Measurements from ENCODE around the gene LEKR1. TPM values are rescaled to one million over a fixed set of nuclear protein-coding genes. Genes with fewer than 3 reads are reported as not detected.
"Not testable (repeated sequence)": the region's sequence is repeated elsewhere in the genome, so short reads cannot be mapped to it uniquely, and the experiment has no call there.

Gene LEKR1
- total RNA-seq, 1 donor = 0.36 TPM

GRCh38 chr3:156797368-156797767, 28.8 kb upstream of the LEKR1 start:
- H4K20me1 ChIP-seq (ENCODE audit: insufficient read depth, low read length) = no peaks in the 10 kb centered on the region
- H3K27me3 ChIP-seq (ENCODE audit: insufficient read depth, low read length) = no peaks in the 10 kb centered on the region
- H3K4me2 ChIP-seq (ENCODE audit: insufficient read depth, low read length) = no peak overlapping the region
- no peaks in the 10 kb centered on the region for H3K9me3 ChIP-seq (ENCODE audit: low read depth, low read length)
- H3K4me3 ChIP-seq (ENCODE audit: insufficient read depth, low read length) = no peak overlapping the region
- no peak overlapping the region for H2AFZ ChIP-seq (ENCODE audit: low read length)
- no peak for TF ChIP-seq CTCF (IDR thresholded peaks at IDR 0.05; ENCODE audit: extremely low read depth, low read depth, low read length)
- H3K27ac ChIP-seq (ENCODE audit: low read depth, low read length) = no peak overlapping the region
- peaks cover 15% of the 10 kb centered on the region for H3K4me1 ChIP-seq (ENCODE audit: insufficient read depth, low read length)
- H3K79me2 ChIP-seq (ENCODE audit: insufficient read depth, low read length) = no peaks in the 10 kb centered on the region
- H3K36me3 ChIP-seq (ENCODE audit: insufficient read depth, low read length) = no peaks in the 10 kb centered on the region
- DNase-seq (ENCODE audit: insufficient read length, low spot score, missing footprints) = no peak

- H3K4me2 ChIP-seq (ENCODE audit: insufficient read depth, low read length); H3K27ac ChIP-seq (ENCODE audit: low read depth, low read length); H4K20me1 ChIP-seq (ENCODE audit: insufficient read depth, low read length); H2AFZ ChIP-seq (ENCODE audit: low read length); H3K79me2 ChIP-seq (ENCODE audit: insufficient read depth, low read length); H3K4me1 ChIP-seq (ENCODE audit: insufficient read depth, low read length); H3K9me3 ChIP-seq (ENCODE audit: low read depth, low read length); H3K36me3 ChIP-seq (ENCODE audit: insufficient read depth, low read length); H3K4me3 ChIP-seq (ENCODE audit: insufficient read depth, low read length); H3K27me3 ChIP-seq (ENCODE audit: insufficient read depth, low read length); DNase-seq (ENCODE audit: insufficient read length, low spot score, missing footprints): not testable (repeated sequence)
Observed at GRCh38 chr3:156800287-156800686, 25.9 kb upstream of the LEKR1 start.

- Histone ChIP-seq H3K27me3 (ENCODE audit: insufficient read depth, low read length) (no peaks in the 10 kb centered on the region), H3K4me2 (ENCODE audit: insufficient read depth, low read length) (no peak overlapping the region), H3K4me1 (ENCODE audit: insufficient read depth, low read length) (no peaks in the 10 kb centered on the region), H3K36me3 (ENCODE audit: insufficient read depth, low read length) (no peaks in the 10 kb centered on the region), H3K79me2 (ENCODE audit: insufficient read depth, low read length) (no peaks in the 10 kb centered on the region), H3K4me3 (ENCODE audit: insufficient read depth, low read length) (no peak overlapping the region), H3K9me3 (ENCODE audit: low read depth, low read length) (no peaks in the 10 kb centered on the region), H2AFZ (ENCODE audit: low read length) (no peak overlapping the region), H3K27ac (ENCODE audit: low read depth, low read length) (no peak overlapping the region), H4K20me1 (ENCODE audit: insufficient read depth, low read length) (no peaks in the 10 kb centered on the region)
- no peak for DNase-seq (ENCODE audit: insufficient read length, low spot score, missing footprints)
- no peak for TF ChIP-seq CTCF (IDR thresholded peaks at IDR 0.05; ENCODE audit: extremely low read depth, low read depth, low read length)
Observed at GRCh38 chr3:156801746-156802145, 24.4 kb upstream of the LEKR1 start.

- no peak for DNase-seq (ENCODE audit: insufficient read length, low spot score, missing footprints)
- H4K20me1 ChIP-seq (ENCODE audit: insufficient read depth, low read length) = no peaks in the 10 kb centered on the region
- peaks cover 9% of the 10 kb centered on the region for H3K4me1 ChIP-seq (ENCODE audit: insufficient read depth, low read length)
- no peaks in the 10 kb centered on the region for H3K9me3 ChIP-seq (ENCODE audit: low read depth, low read length)
- H3K27me3 ChIP-seq (ENCODE audit: insufficient read depth, low read length) = no peaks in the 10 kb centered on the region
- no peaks in the 10 kb centered on the region for H3K36me3 ChIP-seq (ENCODE audit: insufficient read depth, low read length)
- H3K4me2 ChIP-seq (ENCODE audit: insufficient read depth, low read length) = no peak overlapping the region
- H2AFZ ChIP-seq (ENCODE audit: low read length) = no peak overlapping the region
- no peak overlapping the region for H3K4me3 ChIP-seq (ENCODE audit: insufficient read depth, low read length)
- no peak for TF ChIP-seq CTCF (IDR thresholded peaks at IDR 0.05; ENCODE audit: extremely low read depth, low read depth, low read length)
- H3K79me2 ChIP-seq (ENCODE audit: insufficient read depth, low read length) = no peaks in the 10 kb centered on the region
- H3K27ac ChIP-seq (ENCODE audit: low read depth, low read length) = no peak overlapping the region
Observed at GRCh38 chr3:156802821-156803606, 23.1 kb upstream of the LEKR1 start.
